Muscle of back (tissue), 11 donors: ENCODE results near the gene PDCD10. TPM values are rescaled to one million over a fixed set of nuclear protein-coding genes. Genes with fewer than 3 reads are reported as not detected.

Experiments used
- DNase-seq, 3 donors: peaks; one replicate each; pipeline versions ENCODE4 v3.0.0 to v3.0.0-alpha.2; 2013
- polyA plus RNA-seq, 10 donors: library from polyadenylated mRNA; unstranded; fragments of 120-200 nt; gene quantifications; one replicate each; pipeline ENCODE4 v1.2.1, GENCODE V29; 2013; ENCODE audit not compliant: insufficient read length in 10 of 10

Gene PDCD10
- polyA plus RNA-seq, 10 donors: 28.9 to 45.4 (median 37.1) TPM

DNA sequence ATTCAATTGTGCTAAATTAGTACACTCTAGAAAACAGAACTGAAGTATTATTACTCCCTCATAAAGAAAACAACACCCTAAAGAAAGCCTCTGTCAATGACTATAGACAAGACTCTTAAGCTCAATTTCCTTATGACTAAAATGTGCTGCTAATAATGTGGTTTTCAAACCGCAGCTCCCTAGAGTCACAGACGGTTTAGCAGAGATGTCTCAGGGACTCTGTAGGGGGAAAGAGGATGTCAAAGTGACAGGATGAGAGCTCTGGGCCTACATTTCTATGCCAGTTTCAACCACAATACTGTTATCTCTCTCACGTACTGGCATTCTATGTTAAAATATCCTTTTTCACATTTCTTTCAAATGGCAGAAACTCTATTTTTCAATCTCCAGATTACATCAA is 43.3 kb downstream of the PDCD10 start:
- peak in 1 of 3 donors; percentile 9 for DNase-seq

DNA sequence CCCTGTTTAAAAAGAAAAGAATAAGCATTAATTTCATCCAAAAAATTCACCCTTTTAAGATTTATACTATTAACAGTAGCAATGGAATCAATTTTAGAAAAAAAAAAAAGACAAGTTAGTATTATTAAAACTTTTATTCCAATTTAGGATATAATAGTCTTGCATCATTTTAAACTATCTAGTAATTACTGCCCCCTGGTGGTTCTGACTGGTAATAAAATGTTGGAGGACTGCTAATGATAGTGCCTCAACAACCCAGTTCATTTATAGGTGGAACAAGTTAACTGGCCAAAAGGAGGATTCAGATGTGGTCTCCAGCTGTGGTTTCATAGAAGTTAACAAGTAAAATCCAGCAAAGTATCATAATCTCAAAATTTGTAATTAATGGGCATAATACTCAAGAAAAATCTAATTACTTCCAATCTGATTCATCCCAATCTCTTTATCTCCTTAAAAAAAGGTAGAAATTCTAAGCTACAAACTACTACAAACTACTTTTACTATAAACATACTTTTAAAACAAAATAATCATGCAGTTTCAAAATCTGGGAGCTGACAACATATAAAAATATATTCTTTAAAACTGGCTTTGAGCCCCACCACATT is 50.2 kb downstream of the PDCD10 start:
- DNase-seq: peak; percentile 51 to 61 (median 56)

DNA sequence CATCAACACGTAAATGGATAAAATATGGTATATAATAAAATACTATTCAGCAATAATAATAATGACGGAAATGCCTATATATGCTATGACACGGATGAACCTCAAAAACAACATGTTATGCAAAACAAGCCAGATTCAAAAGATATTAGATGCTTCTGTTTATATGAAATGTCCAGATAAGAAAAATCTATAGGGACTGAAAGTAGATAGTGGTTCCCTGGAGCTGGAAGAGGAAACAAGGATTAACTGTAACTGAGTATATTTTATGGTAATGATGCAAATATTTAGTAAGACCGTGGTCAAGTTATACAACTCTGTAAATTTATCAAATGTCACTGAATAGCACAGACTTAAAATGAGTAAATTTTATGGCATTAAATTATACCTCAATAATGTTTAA is 55.2 kb downstream of the PDCD10 start:
- no peak for DNase-seq

DNA sequence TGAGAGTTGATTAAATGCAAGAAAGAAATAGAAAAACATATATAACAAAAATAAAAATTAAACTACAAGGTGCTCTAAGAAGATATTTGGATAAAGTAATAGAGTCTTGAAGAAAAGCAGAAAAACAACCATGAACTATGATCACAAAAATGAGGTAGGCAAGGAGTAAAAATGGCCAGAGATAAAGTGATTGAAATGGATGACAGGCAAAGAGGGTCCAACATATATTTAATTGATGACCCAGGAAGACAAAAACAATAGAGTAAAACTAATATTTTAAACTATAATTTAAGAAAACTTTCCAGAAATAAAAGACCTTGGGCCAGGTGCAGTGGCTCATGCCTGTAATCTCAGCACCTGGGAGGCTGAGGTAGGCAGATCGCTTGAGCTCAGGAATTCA is 58.8 kb downstream of the PDCD10 start:
- DNase-seq: peak in 1 of 3 donors; percentile 6

DNA sequence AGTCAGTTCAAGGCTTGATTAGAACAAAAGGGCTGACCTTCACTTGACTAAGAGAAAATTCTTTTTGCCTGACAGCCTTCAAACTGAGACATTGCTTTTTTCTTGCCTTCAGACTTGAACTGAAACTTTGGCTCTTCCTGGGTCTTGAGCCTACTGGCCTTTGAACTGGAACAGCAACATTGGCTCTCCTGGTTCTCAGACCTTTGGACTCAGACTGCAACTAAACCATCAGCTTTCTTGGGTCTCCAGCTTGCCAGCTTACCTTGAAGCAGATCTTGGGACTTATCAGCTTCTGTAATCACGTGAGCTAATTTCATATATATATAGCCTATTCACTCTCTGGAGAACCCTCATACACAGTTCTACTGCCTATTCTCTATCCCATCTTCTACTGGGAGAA is 61.5 kb downstream of the PDCD10 start:
- DNase-seq: no peak

DNA sequence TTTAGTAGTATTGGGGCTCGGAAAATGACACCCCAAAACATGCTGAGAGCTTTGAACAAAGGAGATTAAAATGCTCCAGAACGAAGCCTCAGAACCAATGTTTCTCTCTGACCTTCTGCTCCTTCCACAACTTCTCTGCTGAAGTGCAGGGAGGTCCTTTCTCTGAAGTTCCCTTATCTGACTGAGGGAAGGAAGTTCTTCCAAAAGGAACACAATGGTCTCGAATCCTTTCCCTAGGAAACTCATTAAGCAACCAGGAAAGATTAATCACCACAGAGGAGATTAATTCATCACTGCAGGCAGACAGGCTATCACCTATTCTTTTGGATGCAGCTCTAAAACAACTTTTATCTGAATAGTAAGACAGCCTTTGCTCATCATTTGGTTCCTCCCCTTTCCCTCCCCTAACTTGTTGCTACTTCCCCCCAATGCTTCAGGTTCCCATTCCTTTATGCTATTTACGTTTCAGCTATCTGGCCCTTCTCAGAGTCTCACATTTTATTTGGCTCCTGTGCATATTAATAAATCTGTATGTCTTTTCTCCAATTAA is 62.7 kb downstream of the PDCD10 start:
- no peak for DNase-seq

DNA sequence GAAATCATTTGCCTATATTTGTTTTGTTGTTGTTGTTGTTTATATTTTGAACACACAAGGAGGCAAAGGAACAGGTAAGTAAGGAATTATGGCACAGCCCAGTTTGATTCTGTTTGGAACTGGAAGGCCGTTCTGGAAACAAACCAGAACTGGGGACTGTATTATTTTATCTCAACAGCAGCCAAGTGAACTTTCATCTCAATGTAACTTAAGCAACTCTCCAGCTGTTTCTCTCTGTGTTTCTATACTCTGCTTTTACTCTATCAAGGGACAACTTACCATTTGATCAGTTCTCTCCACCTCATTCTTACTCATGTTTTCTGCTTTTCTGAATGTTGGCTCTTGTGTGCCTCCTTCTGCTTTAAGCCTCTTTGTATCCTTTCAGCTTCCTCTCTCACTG is 65.0 kb downstream of the PDCD10 start:
- DNase-seq: peak in 1 of 3 donors; percentile 9

DNA sequence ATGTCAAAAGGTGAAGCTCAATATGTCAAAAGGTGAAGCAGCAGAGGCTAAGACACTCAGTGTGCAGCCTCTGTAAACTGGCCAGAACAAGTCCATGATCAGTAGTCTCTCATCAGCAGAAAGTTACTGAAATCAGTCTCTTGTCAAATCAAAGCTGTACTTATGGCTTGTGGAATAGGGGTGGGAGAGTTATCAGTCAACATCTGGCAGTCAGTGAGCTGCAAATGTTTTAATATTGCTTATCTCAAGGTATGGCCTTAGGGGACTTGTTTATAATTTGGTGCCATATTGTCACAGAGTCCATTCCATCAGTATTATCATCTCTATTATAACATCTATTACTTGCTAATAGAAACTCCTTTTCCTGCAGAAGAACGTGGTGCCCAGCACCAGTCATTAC is 66.0 kb downstream of the PDCD10 start:
- DNase-seq: no peak

DNA sequence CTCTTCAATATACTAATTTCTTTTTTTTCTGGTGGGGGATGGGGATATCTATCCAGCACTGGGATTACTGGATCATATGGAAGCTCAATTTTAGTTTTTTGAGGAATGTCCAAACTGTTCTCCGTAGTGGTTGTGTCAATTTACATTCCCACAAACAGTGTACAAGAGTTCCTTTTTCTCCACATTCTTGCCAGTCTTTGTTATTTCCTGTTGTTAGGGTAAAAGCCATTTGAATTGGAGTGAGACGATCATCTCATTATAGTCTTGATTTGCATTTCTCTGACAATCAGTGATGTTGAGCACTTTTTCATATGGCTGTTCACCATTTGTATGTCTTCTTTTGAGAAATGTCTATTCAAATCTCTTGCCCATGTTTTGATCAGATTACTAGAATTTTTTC is 68.1 kb downstream of the PDCD10 start:
- no peak for DNase-seq

DNA sequence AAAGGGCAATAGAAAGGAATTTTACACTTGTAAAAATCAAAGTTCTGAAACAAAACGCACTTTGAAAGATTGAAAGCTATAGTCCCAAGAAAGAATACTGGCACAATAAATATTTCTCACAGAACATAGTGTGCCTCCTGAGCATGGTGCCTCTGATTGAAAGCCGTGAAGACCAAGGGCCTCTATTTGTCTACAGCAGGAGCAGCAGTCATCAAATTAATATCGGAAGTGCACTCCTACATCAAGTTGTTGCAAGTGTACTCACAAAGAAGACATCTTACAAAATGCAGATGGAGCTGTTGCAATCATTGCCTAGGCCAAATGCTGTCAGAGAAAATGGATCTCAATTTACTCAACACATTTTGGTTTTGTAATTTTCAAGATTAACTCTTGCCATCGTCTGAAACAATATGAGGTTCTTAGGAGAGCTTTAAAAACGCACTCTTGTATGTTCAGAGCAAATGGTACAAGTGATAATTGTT is 71.7 kb downstream of the PDCD10 start:
- DNase-seq: no peak

DNA sequence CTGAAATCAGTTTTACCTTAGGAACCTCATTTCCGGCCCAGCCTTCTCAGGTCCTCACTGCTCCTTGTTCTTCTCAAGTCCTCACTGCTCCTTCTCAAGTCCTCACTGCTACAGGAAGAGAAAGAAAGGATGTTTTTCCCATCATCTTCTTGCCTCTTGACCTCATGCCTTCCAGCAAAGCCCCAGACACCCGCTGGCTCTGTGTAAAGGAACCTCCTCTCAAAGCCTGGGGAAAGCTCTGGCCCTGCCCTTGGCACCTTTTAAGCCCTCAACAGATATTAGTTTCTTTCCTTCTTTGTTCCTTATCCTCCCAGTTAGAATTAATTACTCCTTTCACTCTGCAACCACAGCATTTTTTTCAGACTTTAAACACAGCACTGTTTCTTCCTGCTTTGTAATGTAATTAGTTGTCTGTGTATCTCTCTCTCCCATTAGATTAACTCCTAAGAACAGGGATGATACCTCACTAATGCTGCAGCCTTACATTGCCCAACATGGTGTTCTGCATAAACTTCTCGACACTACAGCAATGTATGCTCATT is 76.9 kb downstream of the PDCD10 start:
- no peak for DNase-seq

DNA sequence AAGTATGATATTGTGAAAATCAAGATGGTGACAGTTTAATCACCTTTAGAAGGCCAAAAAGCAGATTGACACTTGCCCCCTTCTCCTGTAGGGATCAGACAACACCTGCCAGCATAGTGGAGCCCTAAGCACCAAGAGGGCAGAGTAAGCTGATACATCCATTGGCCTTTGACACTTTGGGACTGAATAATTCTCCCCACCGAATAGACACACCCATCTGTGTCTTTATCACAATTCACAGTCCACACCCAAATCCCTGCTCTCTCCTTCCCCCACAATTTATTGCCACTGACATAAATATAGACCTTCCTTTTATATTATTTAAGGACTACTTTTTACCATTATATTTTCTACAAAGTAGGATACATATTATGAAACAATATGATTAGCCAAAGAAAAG is 77.9 kb downstream of the PDCD10 start:
- no peak for DNase-seq

DNA sequence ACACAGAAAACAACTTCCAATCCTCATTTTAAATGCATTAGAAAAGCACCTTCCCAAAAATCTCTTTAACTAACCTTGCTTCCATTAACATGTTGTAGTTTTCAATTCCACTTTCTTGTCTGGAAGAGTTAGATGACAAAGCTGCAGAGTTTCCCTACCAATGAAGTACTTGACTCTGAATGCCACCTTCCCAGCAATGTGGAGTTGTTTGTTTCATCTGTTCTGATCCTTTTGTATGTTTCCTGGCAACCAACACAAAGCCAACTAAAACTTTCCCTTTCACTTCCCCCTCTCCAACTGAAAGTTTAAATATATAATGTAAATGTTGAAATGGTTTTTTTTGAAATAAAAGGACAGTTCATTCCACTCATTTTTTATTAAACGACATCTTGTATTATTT is 80.9 kb downstream of the PDCD10 start, which contains the start of gene WDR49:
Gene WDR49, minus strand, starts transcription at position 183 of the 400 bp plus-strand sequence. CDS start 517 bp downstream, outside the sequence.
- peak in 2 of 3 donors; percentile 8 to 23 for DNase-seq

DNA sequence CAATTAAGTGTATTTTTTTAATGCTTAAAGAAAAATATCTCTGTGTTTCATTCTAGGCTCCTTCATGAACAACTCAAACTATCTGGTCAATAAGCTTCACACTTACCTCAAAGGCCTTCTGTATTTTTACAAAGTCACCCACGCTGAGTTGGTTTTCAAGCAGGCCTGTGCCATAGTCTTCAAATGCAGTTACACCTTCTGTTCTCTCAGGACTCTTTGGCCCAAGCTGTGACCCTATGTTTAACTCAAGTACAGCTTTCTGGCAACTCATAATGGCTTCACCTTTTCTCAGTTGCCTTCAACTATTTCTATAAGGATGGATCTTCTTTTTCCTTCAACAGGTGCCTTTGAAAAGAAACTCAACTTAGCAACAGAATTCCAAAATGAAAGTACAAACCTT is 81.5 kb downstream of the PDCD10 start:
- DNase-seq: no peak

DNA sequence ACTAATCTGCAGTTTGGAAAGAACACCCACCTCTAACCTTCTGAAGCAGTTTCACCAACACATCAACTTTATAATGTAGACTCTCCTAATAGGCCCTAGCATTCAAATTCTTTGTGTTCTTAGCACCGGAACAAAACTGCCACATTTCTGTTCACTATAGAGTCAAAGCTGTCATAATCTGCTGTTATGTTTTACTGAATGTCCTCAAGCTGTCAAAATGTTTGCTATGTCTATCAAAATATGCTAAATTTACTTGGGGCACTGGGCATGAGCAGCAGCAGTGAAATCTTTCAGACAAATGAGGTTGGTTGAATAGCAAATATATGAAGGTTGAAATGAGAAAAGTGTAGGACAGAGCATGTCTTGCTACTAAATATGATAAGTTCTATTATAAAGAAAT is 82.9 kb downstream of the PDCD10 start:
- no peak for DNase-seq

DNA sequence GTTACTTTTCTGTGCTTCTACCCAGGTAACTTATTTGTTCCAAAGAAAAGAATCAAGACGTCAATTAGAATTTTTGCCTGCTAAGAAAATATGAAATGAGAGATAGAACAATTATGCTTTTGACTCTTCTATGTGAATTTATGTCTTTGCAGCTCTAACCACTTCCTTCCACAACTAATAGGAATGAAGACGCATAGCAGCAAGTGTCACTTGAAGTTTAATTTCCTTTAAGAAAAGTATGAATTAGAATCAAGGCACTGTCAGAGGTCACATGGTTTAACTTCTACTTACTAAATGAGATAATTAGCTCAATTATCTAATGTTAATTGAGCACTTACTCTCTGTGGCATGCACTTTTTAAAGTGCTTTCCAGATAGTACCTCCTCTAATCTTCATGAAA is 84.2 kb downstream of the PDCD10 start:
- no peak for DNase-seq

DNA sequence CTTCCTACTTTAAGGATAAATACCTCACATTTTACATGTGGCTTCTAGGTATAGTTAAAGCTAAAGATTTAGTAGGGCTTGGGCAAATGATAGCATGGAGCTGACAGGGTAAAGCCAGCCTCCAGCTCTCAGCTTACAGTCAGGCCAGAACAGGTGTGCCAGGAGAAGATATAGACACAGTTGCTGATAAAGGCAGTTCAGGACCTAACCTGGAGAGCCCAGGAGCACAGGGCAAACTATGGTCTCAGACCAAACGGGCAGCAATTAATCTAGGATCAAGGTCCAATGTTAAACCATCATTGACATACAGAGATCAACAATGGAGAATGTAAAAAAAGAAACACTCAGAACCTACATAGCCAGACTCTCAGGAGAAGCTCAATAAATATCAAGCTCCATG is 84.9 kb downstream of the PDCD10 start:
- DNase-seq: no peak

DNA sequence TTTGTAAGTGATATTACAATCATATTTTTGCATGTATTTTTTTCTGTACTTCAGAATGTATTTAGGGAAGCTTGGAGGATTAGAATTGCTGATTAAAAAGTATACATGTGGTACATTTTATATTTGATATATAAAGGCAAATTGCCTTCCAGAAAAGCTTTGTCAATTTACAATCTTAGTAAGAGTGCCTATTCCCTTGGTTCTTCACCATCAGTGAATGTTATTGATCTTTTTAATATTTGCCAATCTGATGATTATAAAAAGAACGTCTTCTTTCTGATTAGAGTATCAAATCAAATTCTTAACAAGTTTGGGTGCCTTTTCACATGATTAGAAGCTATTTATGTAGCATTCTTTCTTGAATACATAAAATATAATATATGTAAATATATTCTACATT is 90.1 kb downstream of the PDCD10 start:
- DNase-seq: no peak

Other genes with a start within 250 kb of the PDCD10 start
- gene WDR49, start 81.0 kb downstream of the PDCD10 start, polyA plus RNA-seq: under 1 TPM in 7 of 10 donors, not detected in 3; 0.10 to 0.43 (median 0.20) TPM
- gene SERPINI1, start 829 bp upstream of the PDCD10 start, polyA plus RNA-seq: 10 to 100 TPM in 3 of 10 donors, 1 to 10 TPM in 7; 5.6 to 15.2 (median 9.3) TPM